RWPE1 (cell line): ENCODE results near the gene NTM.
A peak's percentile ranks its signal among the peaks of the same experiment; 100 is the strongest.

Experiments
- CTCF ChIA-PET: fragments of 350-600 bp; sonication (Branson Sonifier 250); formaldehyde crosslinking; extraction: SDS; loops from one replicate; lab custom pipeline; 2021; lab: Yijun Ruan, JAX
- POLR2A ChIA-PET: fragments of 400-600 bp; formaldehyde crosslinking; extraction: SDS; loops from one replicate; lab custom pipeline; 2020; ENCODE audit warnings: antibody characterized with exemption; ENCODE audit not compliant: low non-redundant PET; lab: Yijun Ruan, JAX
- DNase-seq: peaks from one replicate; pipeline ENCODE4 v3.0.0; 2012; ENCODE audit warnings: low spot score
- H3K27ac ChIP-seq: fragments of 450-650 bp; 2 replicates; pipeline ENCODE4 v1.5.1; 2017
- TF ChIP-seq, protein P1 (sequence below): fragments of 450-650 bp; conservative IDR thresholded peaks from 2 replicates; pipeline ENCODE4 v1.5.1; 2017; ENCODE audit warnings: low read depth, mild to moderate bottlenecking

Gene NTM

DNA sequence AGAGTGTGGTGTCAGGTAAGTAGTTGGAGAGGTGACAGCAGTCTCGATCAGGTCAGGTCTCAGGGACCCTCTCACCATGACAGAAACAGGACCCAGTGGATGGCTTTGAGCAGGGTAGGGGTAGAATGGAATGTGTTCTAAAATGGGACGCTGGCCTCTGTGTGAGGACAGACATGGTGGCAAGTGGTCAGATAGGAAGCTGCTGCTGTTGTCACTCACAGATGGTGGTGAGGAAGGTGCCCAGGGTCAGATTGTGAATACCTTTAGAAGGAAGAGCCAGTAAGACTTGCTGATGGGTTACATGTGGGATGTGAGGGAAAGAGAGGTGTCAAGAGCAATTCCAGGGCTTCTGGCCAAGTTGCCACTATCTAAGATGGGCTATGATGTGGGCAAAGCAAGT lies 596.3 kb downstream of the NTM start:
- no peak for DNase-seq
- TF ChIP-seq, protein P1, sequence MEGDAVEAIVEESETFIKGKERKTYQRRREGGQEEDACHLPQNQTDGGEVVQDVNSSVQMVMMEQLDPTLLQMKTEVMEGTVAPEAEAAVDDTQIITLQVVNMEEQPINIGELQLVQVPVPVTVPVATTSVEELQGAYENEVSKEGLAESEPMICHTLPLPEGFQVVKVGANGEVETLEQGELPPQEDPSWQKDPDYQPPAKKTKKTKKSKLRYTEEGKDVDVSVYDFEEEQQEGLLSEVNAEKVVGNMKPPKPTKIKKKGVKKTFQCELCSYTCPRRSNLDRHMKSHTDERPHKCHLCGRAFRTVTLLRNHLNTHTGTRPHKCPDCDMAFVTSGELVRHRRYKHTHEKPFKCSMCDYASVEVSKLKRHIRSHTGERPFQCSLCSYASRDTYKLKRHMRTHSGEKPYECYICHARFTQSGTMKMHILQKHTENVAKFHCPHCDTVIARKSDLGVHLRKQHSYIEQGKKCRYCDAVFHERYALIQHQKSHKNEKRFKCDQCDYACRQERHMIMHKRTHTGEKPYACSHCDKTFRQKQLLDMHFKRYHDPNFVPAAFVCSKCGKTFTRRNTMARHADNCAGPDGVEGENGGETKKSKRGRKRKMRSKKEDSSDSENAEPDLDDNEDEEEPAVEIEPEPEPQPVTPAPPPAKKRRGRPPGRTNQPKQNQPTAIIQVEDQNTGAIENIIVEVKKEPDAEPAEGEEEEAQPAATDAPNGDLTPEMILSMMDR = no peak
- POLR2A ChIA-PET = no interaction called here
- H3K27ac ChIP-seq = no peak overlapping the region
- CTCF ChIA-PET = no interaction called here

DNA sequence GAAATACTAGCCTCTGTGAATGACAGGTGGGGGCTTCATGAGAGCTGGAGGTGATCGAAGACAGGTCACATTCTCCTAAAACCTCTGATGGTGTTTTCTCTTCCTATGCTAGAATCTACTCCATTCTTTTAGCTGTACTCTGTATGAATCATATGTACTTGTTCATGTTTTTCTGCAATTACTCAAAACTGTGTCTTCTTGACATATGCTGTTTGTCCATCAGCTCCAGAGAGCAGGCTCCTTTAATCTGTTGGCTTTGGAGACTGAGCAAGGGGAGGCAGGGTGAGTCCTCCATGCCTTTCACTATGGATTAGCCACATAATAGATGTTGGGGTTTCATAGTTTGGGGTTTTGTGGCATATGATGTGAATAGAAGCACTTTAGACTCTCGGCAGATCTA lies 598.8 kb downstream of the NTM start:
- TF ChIP-seq, protein P1 = no peak
- ChIA-PET POLR2A (no interaction called here), CTCF (no interaction called here)
- no peak overlapping the region for H3K27ac ChIP-seq
- no peak for DNase-seq

DNA sequence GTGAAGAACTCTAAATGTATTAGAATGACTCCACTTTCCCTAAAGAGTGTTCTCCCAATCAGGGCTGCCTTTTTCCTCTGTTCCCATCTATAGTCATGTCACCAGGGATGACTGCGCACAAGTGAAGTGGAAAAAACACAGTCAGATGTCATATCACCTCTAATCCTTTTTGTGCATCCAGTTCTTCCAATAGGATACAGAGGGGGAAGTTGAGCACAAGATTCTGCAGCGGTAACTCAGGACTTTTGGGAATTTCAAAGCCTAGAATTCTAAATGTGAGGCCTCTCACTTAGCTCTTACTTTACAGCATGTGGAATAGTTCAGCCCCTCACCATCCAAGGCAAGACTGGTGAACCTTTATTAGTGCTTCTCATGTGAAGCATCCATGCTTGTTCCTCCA lies 602.6 kb downstream of the NTM start:
- CTCF ChIA-PET = interaction anchor here (0.5 kb wide), 1 partner anchor 182 kb away, joined by 3 read pairs; no protein-coding TSS in a partner anchor
- TF ChIP-seq, protein P1 = no peak
- no peak overlapping the region for H3K27ac ChIP-seq
- DNase-seq = no peak
- POLR2A ChIA-PET = no interaction called here

DNA sequence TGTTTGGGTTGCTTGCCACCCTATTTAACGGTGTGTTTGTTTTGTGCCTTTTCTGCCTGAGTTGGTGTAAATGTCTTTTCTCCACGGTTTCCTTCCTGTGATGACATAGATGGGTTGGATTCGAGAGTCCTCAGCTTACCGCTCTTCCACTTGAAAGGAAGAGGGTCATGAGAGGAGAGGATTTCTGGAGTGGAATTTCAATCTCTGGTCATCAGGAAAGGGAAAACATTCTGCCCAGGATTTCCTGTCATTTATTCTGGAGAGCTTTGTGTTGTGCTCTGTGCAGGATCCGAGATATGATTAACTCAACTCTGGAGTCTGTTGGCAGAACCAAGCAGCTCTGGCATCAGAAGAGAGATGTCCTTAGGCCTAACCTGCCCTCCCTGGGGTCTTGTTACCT lies 605.2 kb downstream of the NTM start:
- no peak for DNase-seq
- ChIA-PET CTCF (no interaction called here), POLR2A (no interaction called here)
- no peak overlapping the region for H3K27ac ChIP-seq
- TF ChIP-seq, protein P1 = no peak

DNA sequence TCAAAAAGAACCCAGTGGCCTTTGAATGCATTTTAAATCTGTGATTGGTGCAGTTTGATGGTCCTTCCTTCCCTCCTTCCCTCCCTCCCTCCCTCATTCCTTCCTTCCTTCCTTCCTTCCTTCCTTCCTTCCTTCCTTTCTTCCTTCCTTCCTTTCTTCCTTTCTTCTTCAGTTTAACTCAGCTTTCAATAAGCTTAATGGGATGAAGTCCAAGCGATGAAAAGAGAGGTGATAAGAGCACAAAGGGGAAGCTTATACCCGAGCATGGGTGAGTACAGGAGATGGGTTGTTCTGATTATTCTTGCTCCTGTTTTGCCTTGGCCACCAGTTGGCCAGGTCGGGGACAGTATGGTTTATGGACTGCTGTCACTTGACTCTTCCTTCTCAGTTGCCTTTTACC lies 605.6 kb downstream of the NTM start:
- ChIA-PET CTCF (no interaction called here), POLR2A (no interaction called here)
- DNase-seq = no peak
- H3K27ac ChIP-seq = no peak overlapping the region
- TF ChIP-seq, protein P1 = no peak

DNA sequence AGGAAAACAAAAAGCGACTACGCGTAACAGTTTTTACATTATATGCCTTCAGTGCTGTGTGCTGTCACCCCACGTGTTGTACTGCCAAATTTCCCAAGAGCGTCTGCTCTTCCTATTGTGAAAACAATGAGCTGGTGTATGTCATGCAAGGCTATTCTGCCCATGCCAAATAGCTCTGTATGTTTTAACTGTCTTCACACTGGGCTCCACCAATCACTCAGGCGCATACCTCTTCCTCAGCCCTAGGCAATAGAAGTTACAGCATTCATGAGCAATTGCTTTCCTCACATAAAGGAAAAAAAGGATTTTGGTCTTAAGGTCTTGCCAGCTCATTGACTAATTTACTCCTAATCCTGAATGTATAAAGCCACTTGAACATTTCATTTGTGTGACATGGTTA lies 606.8 kb downstream of the NTM start:
- ChIA-PET CTCF (no interaction called here), POLR2A (no interaction called here)
- DNase-seq = peak; percentile 62
- H3K27ac ChIP-seq = no peak overlapping the region
- TF ChIP-seq, protein P1 = no peak

DNA sequence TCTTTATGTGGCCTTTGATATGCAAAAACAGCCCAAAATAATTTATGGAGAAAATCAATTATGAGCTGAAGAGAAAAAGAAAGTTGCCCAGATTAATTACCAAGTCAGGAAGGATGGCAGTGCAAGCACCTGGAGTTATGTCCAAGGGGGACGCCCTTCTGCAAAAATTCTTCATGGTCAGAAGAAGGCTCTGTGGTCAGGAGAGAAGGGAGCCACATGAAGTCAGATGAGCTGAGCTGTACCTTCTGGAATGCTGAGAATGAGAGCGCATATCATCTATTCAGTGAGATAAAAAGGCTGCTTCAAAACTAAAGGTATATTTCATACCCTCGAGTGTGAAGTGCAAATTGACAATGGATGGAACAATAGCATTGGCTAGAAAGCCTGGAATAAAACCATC lies 607.4 kb downstream of the NTM start:
- peak; percentile 59 for DNase-seq
- H3K27ac ChIP-seq = no peak overlapping the region
- TF ChIP-seq, protein P1 = no peak
- CTCF ChIA-PET = no interaction called here
- POLR2A ChIA-PET = no interaction called here
